Stomach (tissue), 4 donors: ENCODE results near the gene DCHS2.

Experiments
- CTCF ChIP-seq, 7 experiments: fragments of 450-650 bp in 4 of 7; fragments of 200-600 bp in 3 of 7; sonication (generic) in 3 of 7; IDR thresholded peaks; one replicate each; pipeline ENCODE4 v1.5.1; 2016 to 2019; ENCODE audit warnings: antibody characterized with exemption in 7 of 7, control low read depth in 2 of 7, mild to moderate bottlenecking in 1 of 7
- EP300 ChIP-seq: sonication (generic); formaldehyde crosslinking; IDR thresholded peaks from one replicate; pipeline ENCODE4 v1.6.1; 2017; ENCODE audit warnings: antibody characterized with exemption
- POLR2A ChIP-seq, 4 donors: fragments of 450-650 bp; IDR thresholded peaks; one replicate each; pipeline ENCODE4 v1.6.1; 2016; ENCODE audit warnings: antibody characterized with exemption in 4 of 4, control low read depth in 2 of 4, mild to moderate bottlenecking in 1 of 4, moderate library complexity in 1 of 4
- POLR2AphosphoS5 ChIP-seq, 3 donors: sonication (generic); formaldehyde crosslinking; IDR thresholded peaks; one replicate each; pipeline ENCODE4 v1.6.1; 2016; ENCODE audit warnings: antibody characterized with exemption in 3 of 3

DNA sequence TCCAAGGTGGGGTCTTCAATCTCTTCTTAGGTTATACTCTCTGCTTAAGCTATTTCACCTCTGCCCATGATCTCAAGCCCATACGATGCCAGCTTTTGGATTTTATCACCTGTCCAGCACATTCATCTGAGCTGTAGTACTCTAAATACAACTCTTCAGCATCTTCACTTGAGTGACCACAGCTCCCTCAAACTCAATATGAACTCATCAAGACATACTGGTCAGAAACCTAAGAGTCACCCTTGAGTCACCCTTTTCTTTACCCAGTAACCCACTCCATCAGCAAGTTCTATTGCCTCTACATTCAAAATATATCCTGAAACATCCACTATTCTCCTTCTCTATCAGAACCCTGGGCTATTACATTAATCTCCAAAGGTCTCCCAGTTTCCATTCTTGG is 69.4 kb downstream of the DCHS2 start:
- no peak for TF ChIP-seq CTCF (IDR thresholded peaks at IDR 0.05)
- TF ChIP-seq POLR2A (IDR thresholded peaks at IDR 0.05): no peak
- TF ChIP-seq EP300: no peak
- TF ChIP-seq POLR2AphosphoS5 (IDR thresholded peaks at IDR 0.05): no peak
